Lower leg skin (tissue), 4 donors: ENCODE measurements around the gene PSEN1. TPM values are rescaled to one million over a fixed set of nuclear protein-coding genes. Genes with fewer than 3 reads are reported as not detected.

Source experiments
- DNase-seq, 2 donors: peaks; one replicate each; pipeline ENCODE4 v3.0.0-alpha.2; 2019; ENCODE audit warnings: low spot score in 2 of 2
- H3K4me3 ChIP-seq: fragments of 200-600 bp; sonication (generic); 2 replicates; pipeline ENCODE4 v1.5.1; 2017; ENCODE audit warnings: mild to moderate bottlenecking, low read depth; ENCODE audit not compliant: poor library complexity, severe bottlenecking
- CTCF ChIP-seq, 3 donors: fragments of 450-650 bp; IDR thresholded peaks; one replicate each; pipeline ENCODE4 v1.5.1; 2016; ENCODE audit warnings: antibody characterized with exemption in 3 of 3, mild to moderate bottlenecking in 3 of 3, moderate library complexity in 2 of 3
- POLR2A ChIP-seq, 2 donors: fragments of 450-650 bp; IDR thresholded peaks; one replicate each; pipeline ENCODE4 v1.6.1; 2016 to 2017; ENCODE audit warnings: antibody characterized with exemption in 2 of 2, mild to moderate bottlenecking in 1 of 2, moderate library complexity in 1 of 2
- WGBS, 2 donors: methylation state at CpG; one replicate each; pipeline ENCODE4 v1.1.5; 2018; 5-methylcytosine and 5-hydroxymethylcytosine counted together
- intact Hi-C: fragments of 100-400 bp; cut with DNase I; formaldehyde crosslinking; loops from one replicate; pipeline ENCODE4 v1.15.0; 2023; ENCODE audit warnings: low total_unique reads
- total RNA-seq, 4 donors: library from RNA; depleted of rRNA; stranded (reverse); fragments of >200 nt; gene quantifications; one replicate each; pipeline ENCODE4 v1.1.0, GENCODE V29; 2016

Gene PSEN1
- total RNA-seq, 4 donors from 2014 or later: 61.4 to 91.9 (median 63.3) TPM

GRCh38 chr14:73253721-73254120 lies 117.4 kb downstream of the PSEN1 start:
- no peak overlapping the region for H3K4me3 ChIP-seq
- intact Hi-C loops: no loop called here
- WGBS, 2 donors: 89 to 96% methylated on average over 12 of the region's 12 CpGs
- DNase-seq: no peak
- TF ChIP-seq POLR2A (IDR thresholded peaks at IDR 0.05) (no peak), CTCF (IDR thresholded peaks at IDR 0.05) (no peak)

GRCh38 chr14:73254247-73255004 lies 118.1 kb downstream of the PSEN1 start:
- TF ChIP-seq POLR2A (IDR thresholded peaks at IDR 0.05) (no peak), CTCF (IDR thresholded peaks at IDR 0.05) (no peak)
- intact Hi-C loops: no loop called here
- no peak for DNase-seq
- WGBS, 2 donors: 90 to 91% methylated on average over 24 to 27 of the region's 28 CpGs
- no peak overlapping the region for H3K4me3 ChIP-seq

- intact Hi-C loops: no loop called here
- TF ChIP-seq POLR2A (IDR thresholded peaks at IDR 0.05) (no peak), CTCF (IDR thresholded peaks at IDR 0.05) (no peak)
- no peak overlapping the region for H3K4me3 ChIP-seq
- 93 to 94% methylated on average over 6 of the region's 6 CpGs for WGBS, 2 donors
- DNase-seq: no peak
Observed at GRCh38 chr14:73255005-73255400, 118.7 kb downstream of the PSEN1 start.

- intact Hi-C loops: no loop called here
- DNase-seq: no peak
- H3K4me3 ChIP-seq: no peak overlapping the region
- TF ChIP-seq CTCF (IDR thresholded peaks at IDR 0.05): no peak
- TF ChIP-seq POLR2A (IDR thresholded peaks at IDR 0.05): no peak
- 85 to 91% methylated on average over 9 of the region's 9 CpGs for WGBS, 2 donors
Observed at GRCh38 chr14:73255693-73256225, 119.5 kb downstream of the PSEN1 start.

GRCh38 chr14:73258076-73258475 lies 121.8 kb downstream of the PSEN1 start:
- intact Hi-C loops: no loop called here
- TF ChIP-seq CTCF (IDR thresholded peaks at IDR 0.05) (no peak), POLR2A (IDR thresholded peaks at IDR 0.05) (no peak)
- no peak for DNase-seq
- no peak overlapping the region for H3K4me3 ChIP-seq
- WGBS, 2 donors: 81 to 83% methylated on average over 4 of the region's 4 CpGs
